ENCODE measurements around the gene MYRFL.

GRCh38 chr12:69904777-69905176 is 79.8 kb downstream of the MYRFL start:
- TF ChIP-seq GATA3 (IDR thresholded peaks at IDR 0.05; ENCODE audit: low read depth, low read length) (no peak), GATA2 (IDR thresholded peaks at IDR 0.05; ENCODE audit: low read depth, low read length) (no peak)

All from SH-SY5Y (cell line).